Trophoblast cell (in vitro differentiated cells and primary cell): ENCODE measurements around the gene SLC22A8.

Experiments
- DNase-seq, 2 donors: peaks; one replicate each; pipeline ENCODE4 v3.0.0-alpha.2; 2016
- H2AFZ ChIP-seq: 2 replicates; pipeline ENCODE4 v1.6.1; 2013; ENCODE audit warnings: low read length, moderate library complexity, mild to moderate bottlenecking; ENCODE audit not compliant: insufficient read depth, poor library complexity
- H2AK5ac ChIP-seq: 2 replicates; pipeline ENCODE4 v1.6.1; 2013; ENCODE audit warnings: mild to moderate bottlenecking, low read length
- H2BK120ac ChIP-seq: 2 replicates; pipeline ENCODE4 v1.6.1; 2013; ENCODE audit warnings: low read length, mild to moderate bottlenecking, moderate library complexity; ENCODE audit not compliant: insufficient read depth, poor library complexity
- H2BK12ac ChIP-seq: 2 replicates; pipeline ENCODE4 v1.6.1; 2013; ENCODE audit warnings: mild to moderate bottlenecking, low read length, moderate library complexity
- H2BK5ac ChIP-seq: 2 replicates; pipeline ENCODE4 v1.6.1; 2013; ENCODE audit warnings: low read length, low read depth, moderate library complexity, mild to moderate bottlenecking; ENCODE audit not compliant: poor library complexity
- H3K14ac ChIP-seq: 2 replicates; pipeline ENCODE4 v1.6.1; 2013; ENCODE audit warnings: mild to moderate bottlenecking, low read length
- H3K18ac ChIP-seq: 2 replicates; pipeline ENCODE4 v1.6.1; 2013; ENCODE audit warnings: mild to moderate bottlenecking, low read length
- H3K23ac ChIP-seq: 2 replicates; pipeline ENCODE4 v1.6.1; 2013; ENCODE audit warnings: low read length
- H3K27ac ChIP-seq: 2 replicates; pipeline ENCODE4 v1.5.1; 2013; ENCODE audit warnings: low read depth, mild to moderate bottlenecking, inconsistent platforms, low read length, moderate library complexity
- H3K27me3 ChIP-seq: 2 replicates; pipeline ENCODE4 v1.6.1; 2013; ENCODE audit warnings: inconsistent platforms, mild to moderate bottlenecking, low read length, moderate library complexity; ENCODE audit not compliant: insufficient read depth
- H3K36me3 ChIP-seq, 2 experiments: 1 replicate in 1 of 2; 2 replicates in 1 of 2; pipeline ENCODE4 v1.6.1; 2013; ENCODE audit warnings: low read length in 2 of 2, mild to moderate bottlenecking in 2 of 2, moderate library complexity in 1 of 2; ENCODE audit not compliant: insufficient read depth in 2 of 2, control insufficient read depth in 1 of 2
- H3K4ac ChIP-seq: 2 replicates; pipeline ENCODE4 v1.6.1; 2013; ENCODE audit warnings: low read depth, mild to moderate bottlenecking, low read length, moderate library complexity
- H3K4me1 ChIP-seq, 2 experiments: 1 replicate in 1 of 2; 2 replicates in 1 of 2; pipeline ENCODE4 v1.6.1; 2013; ENCODE audit warnings: low read length in 2 of 2, mild to moderate bottlenecking in 2 of 2, moderate library complexity in 1 of 2; ENCODE audit not compliant: insufficient read depth in 2 of 2, control insufficient read depth in 1 of 2
- H3K4me2 ChIP-seq: 2 replicates; pipeline ENCODE4 v1.6.1; 2013; ENCODE audit warnings: inconsistent platforms, mild to moderate bottlenecking, low read length, moderate library complexity
- H3K4me3 ChIP-seq: 2 replicates; pipeline ENCODE4 v1.5.1; 2013; ENCODE audit warnings: mild to moderate bottlenecking, low read depth, low read length, inconsistent platforms
- H3K79me1 ChIP-seq: one replicate; pipeline ENCODE4 v1.6.1; 2013; ENCODE audit warnings: low read length
- H3K79me2 ChIP-seq: 2 replicates; pipeline ENCODE4 v1.6.1; 2013; ENCODE audit warnings: low read length, mild to moderate bottlenecking; ENCODE audit not compliant: control insufficient read depth, insufficient read depth, poor library complexity
- H3K9ac ChIP-seq: 2 replicates; pipeline ENCODE4 v1.6.1; 2013; ENCODE audit warnings: mild to moderate bottlenecking, low read length
- H3K9me3 ChIP-seq: 2 replicates; pipeline ENCODE4 v1.6.1; 2013; ENCODE audit warnings: low read depth, mild to moderate bottlenecking, control low read depth, inconsistent platforms, low read length; ENCODE audit not compliant: insufficient read depth
- H4K12ac ChIP-seq: 2 replicates; pipeline ENCODE4 v1.6.1; 2013; ENCODE audit warnings: low read depth, mild to moderate bottlenecking, low read length, moderate library complexity
- H4K8ac ChIP-seq: 2 replicates; pipeline ENCODE4 v1.6.1; 2013; ENCODE audit warnings: low read depth, mild to moderate bottlenecking, low read length, moderate library complexity
- H4K91ac ChIP-seq: one replicate; pipeline ENCODE4 v1.6.1; 2013; ENCODE audit warnings: low read depth, mild to moderate bottlenecking, low read length, moderate library complexity
- WGBS: extraction: QIAGEN DNeasy Blood & Tissue Kit; methylation state at CpG from one replicate; pipeline ENCODE4 v1.1.7; 2013; ENCODE audit warnings: missing lambda C conversion rate; ENCODE audit not compliant: insufficient read length, insufficient coverage; ENCODE audit errors: extremely low coverage; 5-methylcytosine and 5-hydroxymethylcytosine counted together

The SLC22A8 gene

DNA sequence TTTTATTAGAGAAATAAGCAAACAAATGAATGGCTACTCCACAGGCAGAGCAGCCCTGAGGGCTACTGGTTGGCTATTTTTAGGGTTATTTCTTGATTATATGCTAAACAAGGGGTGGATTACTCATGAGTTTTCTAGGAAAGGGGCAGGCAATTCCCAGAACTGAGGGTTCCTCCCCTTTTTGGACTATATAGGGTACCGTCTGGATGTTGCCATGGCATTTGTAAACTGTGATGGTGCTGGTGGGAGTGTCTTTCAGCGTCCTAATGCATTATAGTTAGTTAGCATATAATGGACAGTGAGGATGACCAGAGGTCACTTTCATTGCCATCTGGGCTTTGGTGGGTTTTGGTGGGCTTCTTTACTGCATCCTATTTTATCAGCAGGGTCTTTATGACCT lies 50.1 kb downstream of the SLC22A8 start:
- H3K23ac ChIP-seq = no peak overlapping the region
- H3K9ac ChIP-seq = no peak overlapping the region
- H3K36me3 ChIP-seq = no peaks in the 10 kb centered on the region
- no peaks in the 10 kb centered on the region for H3K27me3 ChIP-seq
- H2BK5ac ChIP-seq = no peak overlapping the region
- no peak overlapping the region for H3K4ac ChIP-seq
- no peaks in the 10 kb centered on the region for H3K79me1 ChIP-seq
- peaks cover under 1% of the 10 kb centered on the region for H3K9me3 ChIP-seq
- no peak overlapping the region for H2AK5ac ChIP-seq
- H4K91ac ChIP-seq = no peak overlapping the region
- H2BK12ac ChIP-seq = no peak overlapping the region
- no peak overlapping the region for H3K27ac ChIP-seq
- no peaks in the 10 kb centered on the region for H3K79me2 ChIP-seq
- WGBS = no CpG with 5 or more reads among the region's 2 CpGs
- H2BK120ac ChIP-seq = no peak overlapping the region
- no peak overlapping the region for H2AFZ ChIP-seq
- H3K18ac ChIP-seq = no peak overlapping the region
- no peak overlapping the region for H4K8ac ChIP-seq
- H3K4me2 ChIP-seq = no peak overlapping the region
- no peak overlapping the region for H3K14ac ChIP-seq
- no peak overlapping the region for H3K4me3 ChIP-seq
- no peak for DNase-seq
- H4K12ac ChIP-seq = no peak overlapping the region
- no peaks in the 10 kb centered on the region for H3K4me1 ChIP-seq

DNA sequence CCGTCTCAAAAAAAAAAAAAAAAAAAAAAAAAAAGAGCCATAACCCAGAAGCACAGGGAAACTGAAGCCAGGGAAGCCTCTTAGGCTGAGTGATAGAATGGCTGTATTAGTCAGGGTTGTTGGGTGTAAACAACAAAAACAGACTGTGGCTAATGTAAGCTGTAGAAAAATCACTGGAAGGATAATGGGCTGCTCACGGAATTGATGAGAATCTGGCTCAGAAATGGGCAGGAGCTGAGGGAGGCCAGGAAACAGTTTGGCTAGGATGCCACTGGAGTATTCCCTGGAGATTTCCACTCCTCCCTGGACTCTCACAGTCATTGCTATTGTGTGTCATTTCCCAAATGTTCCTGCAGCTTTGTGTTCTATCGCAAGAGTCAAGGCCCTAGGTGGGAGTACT lies 53.2 kb downstream of the SLC22A8 start:
- Histone ChIP-seq H3K4me3 (no peak overlapping the region), H4K91ac (no peak overlapping the region), H3K4me2 (no peak overlapping the region), H3K23ac (no peak overlapping the region), H4K12ac (no peak overlapping the region), H2BK12ac (no peak overlapping the region), H3K9ac (no peak overlapping the region), H2AK5ac (no peak overlapping the region), H3K9me3 (peaks cover 2% of the 10 kb centered on the region), H3K14ac (no peak overlapping the region), H2BK120ac (no peak overlapping the region), H2AFZ (no peak overlapping the region), H3K18ac (no peak overlapping the region), H4K8ac (no peak overlapping the region), H3K79me1 (no peaks in the 10 kb centered on the region), H2BK5ac (no peak overlapping the region), H3K27me3 (no peaks in the 10 kb centered on the region), H3K4me1 (no peaks in the 10 kb centered on the region), H3K27ac (no peak overlapping the region), H3K79me2 (no peaks in the 10 kb centered on the region), H3K36me3 (no peaks in the 10 kb centered on the region), H3K4ac (no peak overlapping the region)
- WGBS = no CpG with 5 or more reads among the region's 3 CpGs
- DNase-seq = no peak

DNA sequence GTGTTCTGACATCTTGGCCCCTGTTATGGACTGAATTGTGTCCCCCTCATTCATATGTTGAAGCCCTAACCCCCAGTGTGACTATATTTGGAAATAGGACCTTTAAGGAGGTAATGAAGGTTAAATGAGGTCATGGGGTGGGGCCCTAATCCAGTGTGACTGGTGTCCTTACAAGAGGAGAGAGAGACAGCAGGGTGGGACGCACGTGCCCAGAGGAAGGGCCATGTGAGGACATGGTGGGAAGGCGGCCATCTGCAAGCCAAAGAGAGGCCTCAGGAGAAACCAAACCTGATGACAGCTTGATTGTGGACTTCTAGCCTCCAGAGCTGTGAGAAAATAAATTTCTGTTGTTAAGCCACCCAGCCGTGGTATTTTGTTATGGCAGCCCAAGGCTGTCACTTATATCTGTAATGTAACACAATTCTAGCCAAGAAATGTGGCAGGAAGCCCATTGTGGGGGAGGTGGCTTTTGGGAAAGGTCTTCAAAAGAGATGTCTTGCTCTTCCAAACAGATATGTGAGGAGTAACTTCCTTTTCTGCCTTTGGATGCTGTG lies 54.5 kb downstream of the SLC22A8 start:
- no peak overlapping the region for H3K14ac ChIP-seq
- no peaks in the 10 kb centered on the region for H3K79me2 ChIP-seq
- H3K18ac ChIP-seq = no peak overlapping the region
- H3K9ac ChIP-seq = no peak overlapping the region
- H4K91ac ChIP-seq = no peak overlapping the region
- H3K4me2 ChIP-seq = no peak overlapping the region
- no peak overlapping the region for H2AK5ac ChIP-seq
- no peaks in the 10 kb centered on the region for H3K36me3 ChIP-seq
- WGBS = no CpG with 5 or more reads among the region's 4 CpGs
- no peak overlapping the region for H2BK5ac ChIP-seq
- no peak overlapping the region for H4K8ac ChIP-seq
- H3K23ac ChIP-seq = no peak overlapping the region
- peaks cover 2% of the 10 kb centered on the region for H3K9me3 ChIP-seq
- H3K27me3 ChIP-seq = no peaks in the 10 kb centered on the region
- H2AFZ ChIP-seq = no peak overlapping the region
- no peak overlapping the region for H3K27ac ChIP-seq
- no peaks in the 10 kb centered on the region for H3K79me1 ChIP-seq
- H2BK120ac ChIP-seq = no peak overlapping the region
- no peaks in the 10 kb centered on the region for H3K4me1 ChIP-seq
- H2BK12ac ChIP-seq = no peak overlapping the region
- no peak overlapping the region for H3K4me3 ChIP-seq
- H4K12ac ChIP-seq = no peak overlapping the region
- H3K4ac ChIP-seq = no peak overlapping the region
- DNase-seq = no peak

DNA sequence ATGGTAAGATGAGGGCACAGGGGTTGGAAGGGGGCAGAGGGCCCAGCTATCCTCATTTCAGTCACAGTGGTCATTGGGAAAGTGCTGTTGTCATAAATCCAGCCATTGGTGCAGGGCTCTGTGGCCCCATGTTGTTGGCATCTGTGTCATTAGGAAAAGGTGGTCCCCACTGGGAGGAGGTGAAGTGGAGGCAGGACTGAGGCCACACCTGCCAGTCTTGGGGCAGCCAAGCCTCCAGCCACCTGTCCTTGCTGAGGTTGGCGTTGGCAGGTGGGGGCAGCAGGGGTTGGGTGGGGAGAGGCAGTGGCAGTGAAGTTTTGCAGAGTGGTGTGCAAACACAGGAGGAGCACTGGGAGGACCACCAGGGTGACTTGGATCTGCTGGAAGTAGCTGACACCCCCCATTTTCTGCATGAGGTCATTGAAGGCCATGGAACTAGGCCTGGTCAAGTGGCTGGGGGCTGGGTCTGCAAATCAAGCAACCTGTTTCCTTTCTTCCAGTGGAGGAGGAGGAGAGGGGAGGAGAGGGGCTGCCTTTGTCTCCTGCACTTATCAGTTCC lies 56.1 kb downstream of the SLC22A8 start:
- H3K4me2 ChIP-seq = no peak overlapping the region
- peaks cover 2% of the 10 kb centered on the region for H3K9me3 ChIP-seq
- H3K79me2 ChIP-seq = no peaks in the 10 kb centered on the region
- no peak overlapping the region for H4K12ac ChIP-seq
- no peak overlapping the region for H3K4ac ChIP-seq
- no peak overlapping the region for H2AFZ ChIP-seq
- H2AK5ac ChIP-seq = no peak overlapping the region
- H2BK120ac ChIP-seq = no peak overlapping the region
- no peaks in the 10 kb centered on the region for H3K4me1 ChIP-seq
- no peak for DNase-seq
- H3K79me1 ChIP-seq = no peaks in the 10 kb centered on the region
- no peak overlapping the region for H3K4me3 ChIP-seq
- no peak overlapping the region for H4K91ac ChIP-seq
- no peaks in the 10 kb centered on the region for H3K27me3 ChIP-seq
- H3K36me3 ChIP-seq = no peaks in the 10 kb centered on the region
- H2BK12ac ChIP-seq = no peak overlapping the region
- H3K14ac ChIP-seq = no peak overlapping the region
- WGBS = no CpG with 5 or more reads among the region's 1 CpG
- no peak overlapping the region for H3K18ac ChIP-seq
- H2BK5ac ChIP-seq = no peak overlapping the region
- no peak overlapping the region for H3K9ac ChIP-seq
- H3K27ac ChIP-seq = no peak overlapping the region
- no peak overlapping the region for H4K8ac ChIP-seq
- no peak overlapping the region for H3K23ac ChIP-seq
